ENCODE data around the gene SCUBE2.

- TF ChIP-seq GATA3 (IDR thresholded peaks at IDR 0.05; ENCODE audit: low read depth, low read length): no peak
- no peak for TF ChIP-seq GATA2 (IDR thresholded peaks at IDR 0.05; ENCODE audit: low read depth, low read length)
These were observed 17.8 kb downstream of the SCUBE2 start for GRCh38 chr11:9073466-9074225.

All from SH-SY5Y (cell line).